ENCODE data around the gene TSPO2. TPM values are rescaled to one million over a fixed set of nuclear protein-coding genes. Genes with fewer than 3 reads are reported as not detected.

The TSPO2 gene
- polyA plus RNA-seq, 3 donors = not detected

- no peak overlapping the region for H3K4me3 Mint-ChIP-seq
- H3K9me3 ChIP-seq (replicated peaks in 1 of 2; ENCODE audit: control insufficient read depth in 1 of 2, insufficient read depth in 1 of 2, low read length in 2 of 2) = no peaks in the 10 kb centered on the region
- H3K9ac ChIP-seq (ENCODE audit: insufficient read depth, low read length, poor library complexity, severe bottlenecking) = no peak overlapping the region
- peaks cover 0 to 2% (median 0%) of the 10 kb centered on the region in 7 donors for H3K9me3 Mint-ChIP-seq
- H3K27ac Mint-ChIP-seq = no peak overlapping the region
- no peaks in the 10 kb centered on the region for H3K27me3 ChIP-seq (ENCODE audit: control insufficient read depth in 2 of 2, insufficient read depth in 2 of 2, low read length in 2 of 2)
- H4K20me1 ChIP-seq (ENCODE audit: insufficient read depth, low read length) = no peaks in the 10 kb centered on the region
- no peak for TF ChIP-seq CTCF (IDR thresholded peaks at IDR 0.05)
- H3K36me3 ChIP-seq (replicated peaks in 1 of 2; ENCODE audit: control insufficient read depth in 1 of 2, insufficient read depth in 2 of 2, low read length in 2 of 2) = no peaks in the 10 kb centered on the region
- H3K27me3 Mint-ChIP-seq (ENCODE audit: low read depth in 3 of 3) = peaks cover 0 to 4% (median 2%) of the 10 kb centered on the region in 3 donors
- H3K79me2 ChIP-seq (ENCODE audit: insufficient read depth, low read length) = no peaks in the 10 kb centered on the region
- H3K27ac ChIP-seq (ENCODE audit: low read depth in 1 of 2, low read length in 2 of 2) = no peak overlapping the region
- intact Hi-C loops (cut with micrococcal nuclease) = no loop called here
- H3K36me3 Mint-ChIP-seq = peaks cover 2 to 4% of the 10 kb centered on the region in 2 donors
- H3K4me1 ChIP-seq (ENCODE audit: control insufficient read depth in 1 of 2, insufficient read depth in 2 of 2, low read length in 2 of 2) = peaks cover 19% of the 10 kb centered on the region in 2 donors
- H3K4me1 Mint-ChIP-seq = peaks cover 16% of the 10 kb centered on the region
- WGBS (ENCODE audit: insufficient coverage) = no CpG with 5 or more reads among the region's 3 CpGs
- no peak overlapping the region for H2AFZ ChIP-seq (ENCODE audit: insufficient read depth, low read depth, low read length, poor library complexity, severe bottlenecking)
- no peak overlapping the region for H3K4me3 ChIP-seq (replicated peaks in 1 of 3; ENCODE audit: low read depth in 2 of 3, low read length in 3 of 3)
- H3K4me2 ChIP-seq (replicated peaks; ENCODE audit: extremely low read depth, low read length, poor library complexity, severe bottlenecking) = no peak overlapping the region
- DNase-seq = no peak
These were observed 8.3 kb downstream of the TSPO2 start for GRCh38 chr6:41050536-41050935.

GRCh38 chr6:41051873-41052272 is 9.6 kb downstream of the TSPO2 start:
- no peaks in the 10 kb centered on the region for H3K36me3 ChIP-seq (replicated peaks in 1 of 2; ENCODE audit: control insufficient read depth in 1 of 2, insufficient read depth in 2 of 2, low read length in 2 of 2)
- H3K79me2 ChIP-seq (ENCODE audit: insufficient read depth, low read length) = no peaks in the 10 kb centered on the region
- H3K4me3 Mint-ChIP-seq = peak overlapping the region; percentile 2 to 82
- H2AFZ ChIP-seq (ENCODE audit: insufficient read depth, low read depth, low read length, poor library complexity, severe bottlenecking) = no peak overlapping the region
- peak overlapping the region; percentile 31 for H3K4me2 ChIP-seq (replicated peaks; ENCODE audit: extremely low read depth, low read length, poor library complexity, severe bottlenecking)
- H3K36me3 Mint-ChIP-seq = peaks cover 4% of the 10 kb centered on the region in 2 donors
- intact Hi-C loops (cut with micrococcal nuclease) = no loop called here
- no peaks in the 10 kb centered on the region for H3K27me3 ChIP-seq (ENCODE audit: control insufficient read depth in 2 of 2, insufficient read depth in 2 of 2, low read length in 2 of 2)
- H3K27me3 Mint-ChIP-seq (ENCODE audit: low read depth in 3 of 3) = peaks cover 0 to 4% (median 2%) of the 10 kb centered on the region in 3 donors
- 22% methylated on average over 5 of the region's 5 CpGs for WGBS (ENCODE audit: insufficient coverage)
- H3K9ac ChIP-seq (ENCODE audit: insufficient read depth, low read length, poor library complexity, severe bottlenecking) = no peak overlapping the region
- peaks cover 0 to 2% (median 0%) of the 10 kb centered on the region in 7 donors for H3K9me3 Mint-ChIP-seq
- TF ChIP-seq CTCF (IDR thresholded peaks at IDR 0.05) = no peak
- H3K27ac ChIP-seq (ENCODE audit: low read depth in 1 of 2, low read length in 2 of 2) = peak overlapping the region in 1 of 2 donors; percentile 34
- H3K9me3 ChIP-seq (replicated peaks in 1 of 2; ENCODE audit: control insufficient read depth in 1 of 2, insufficient read depth in 1 of 2, low read length in 2 of 2) = no peaks in the 10 kb centered on the region
- peak overlapping the region; percentile 1 to 90 (median 70) for H3K27ac Mint-ChIP-seq
- no peaks in the 10 kb centered on the region for H4K20me1 ChIP-seq (ENCODE audit: insufficient read depth, low read length)
- H3K4me1 ChIP-seq (ENCODE audit: control insufficient read depth in 1 of 2, insufficient read depth in 2 of 2, low read length in 2 of 2) = peaks cover 19% of the 10 kb centered on the region in 2 donors
- peak overlapping the region in 1 of 3 experiments; percentile 27 for H3K4me3 ChIP-seq (replicated peaks in 1 of 3; ENCODE audit: low read depth in 2 of 3, low read length in 3 of 3)
- H3K4me1 Mint-ChIP-seq = peaks cover 16% of the 10 kb centered on the region
- peak; percentile 44 to 63 (median 60) for DNase-seq
